ENCODE measurements around the gene CUEDC2.

The CUEDC2 gene

DNA sequence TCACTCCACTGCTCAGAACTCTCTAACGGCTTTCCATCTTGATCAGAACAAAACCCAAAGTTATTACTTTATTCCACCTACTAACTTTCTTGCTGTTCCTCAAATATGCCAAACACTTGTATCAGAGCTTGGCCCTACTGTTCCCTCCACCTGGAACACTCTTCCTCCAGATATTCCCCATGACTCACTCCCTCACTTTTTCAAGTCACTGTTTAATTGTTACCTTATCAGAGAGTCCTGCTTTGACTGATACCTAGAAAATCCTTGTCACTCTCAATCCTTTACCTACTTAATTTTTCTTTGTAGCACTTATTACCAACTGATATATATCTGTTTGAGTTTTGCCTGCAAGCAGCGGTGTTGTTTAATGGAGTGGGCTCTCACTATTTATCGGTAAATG, 42.5 kb downstream of the CUEDC2 start:
- Histone ChIP-seq H3K9me3 (no peaks in the 10 kb centered on the region), H3K4me3 (no peak overlapping the region), H3K36me3 (no peaks in the 10 kb centered on the region), H3K27ac (no peak overlapping the region), H3K27me3 (no peaks in the 10 kb centered on the region), H3K4me1 (peaks cover 0 to 17% (median 11%) of the 10 kb centered on the region in 4 donors)
- intact Hi-C loops (cut with DNase I; ENCODE audit: low total_unique reads) = no loop called here
- TF ChIP-seq, protein P1, sequence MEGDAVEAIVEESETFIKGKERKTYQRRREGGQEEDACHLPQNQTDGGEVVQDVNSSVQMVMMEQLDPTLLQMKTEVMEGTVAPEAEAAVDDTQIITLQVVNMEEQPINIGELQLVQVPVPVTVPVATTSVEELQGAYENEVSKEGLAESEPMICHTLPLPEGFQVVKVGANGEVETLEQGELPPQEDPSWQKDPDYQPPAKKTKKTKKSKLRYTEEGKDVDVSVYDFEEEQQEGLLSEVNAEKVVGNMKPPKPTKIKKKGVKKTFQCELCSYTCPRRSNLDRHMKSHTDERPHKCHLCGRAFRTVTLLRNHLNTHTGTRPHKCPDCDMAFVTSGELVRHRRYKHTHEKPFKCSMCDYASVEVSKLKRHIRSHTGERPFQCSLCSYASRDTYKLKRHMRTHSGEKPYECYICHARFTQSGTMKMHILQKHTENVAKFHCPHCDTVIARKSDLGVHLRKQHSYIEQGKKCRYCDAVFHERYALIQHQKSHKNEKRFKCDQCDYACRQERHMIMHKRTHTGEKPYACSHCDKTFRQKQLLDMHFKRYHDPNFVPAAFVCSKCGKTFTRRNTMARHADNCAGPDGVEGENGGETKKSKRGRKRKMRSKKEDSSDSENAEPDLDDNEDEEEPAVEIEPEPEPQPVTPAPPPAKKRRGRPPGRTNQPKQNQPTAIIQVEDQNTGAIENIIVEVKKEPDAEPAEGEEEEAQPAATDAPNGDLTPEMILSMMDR (IDR thresholded peaks at IDR 0.05) = no peak
- DNase-seq = no peak

DNA sequence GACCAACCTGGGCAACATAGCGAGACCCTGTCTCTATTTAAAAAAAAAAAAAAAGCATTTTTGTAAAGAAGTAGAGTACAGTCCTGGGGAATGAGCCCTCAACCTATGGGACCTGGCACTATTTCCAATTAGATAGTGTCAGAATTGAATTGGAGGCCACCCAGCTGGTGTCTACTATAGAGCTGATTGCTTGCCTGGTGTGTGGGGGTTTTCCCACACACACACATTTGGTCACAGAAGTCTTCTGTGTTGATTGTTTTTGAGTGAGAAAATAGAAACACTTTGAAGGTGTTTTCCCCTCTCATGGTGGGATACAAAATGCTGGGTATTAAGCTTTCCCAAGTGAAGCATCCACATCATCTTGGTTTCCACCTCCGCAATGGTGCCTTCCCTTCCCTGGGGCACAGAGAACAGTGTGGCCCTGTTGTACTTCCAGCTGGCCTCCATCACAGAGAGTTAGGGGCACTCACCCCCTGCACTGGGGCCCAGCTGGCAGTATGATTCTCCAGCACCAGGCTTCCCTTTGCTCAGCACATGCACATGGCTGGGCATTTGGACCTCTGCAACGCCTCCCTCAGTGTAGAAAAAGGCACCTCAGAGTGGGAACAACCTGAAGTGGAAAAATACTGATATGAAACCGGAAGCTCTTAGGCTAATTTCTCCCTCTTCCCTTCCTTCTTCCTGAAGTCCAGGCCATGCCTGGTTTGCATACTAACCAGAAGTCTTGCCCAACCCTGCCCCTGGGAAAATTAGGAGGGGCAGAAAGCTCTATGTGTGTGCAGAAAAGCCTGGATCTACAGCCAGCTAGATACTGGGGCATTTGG, 47.6 kb downstream of the CUEDC2 start:
- Histone ChIP-seq H3K9me3 (no peaks in the 10 kb centered on the region), H3K4me1 (peaks cover 0 to 11% (median 4%) of the 10 kb centered on the region in 4 donors), H3K4me3 (no peak overlapping the region), H3K27ac (no peak overlapping the region), H3K27me3 (no peaks in the 10 kb centered on the region), H3K36me3 (peaks cover 23 to 38% (median 32%) of the 10 kb centered on the region in 3 donors)
- peak in 1 of 2 donors; percentile 61 for DNase-seq
- TF ChIP-seq, protein P1 (IDR thresholded peaks at IDR 0.05) = no peak
- intact Hi-C loops (cut with DNase I; ENCODE audit: low total_unique reads) = no loop called here

DNA sequence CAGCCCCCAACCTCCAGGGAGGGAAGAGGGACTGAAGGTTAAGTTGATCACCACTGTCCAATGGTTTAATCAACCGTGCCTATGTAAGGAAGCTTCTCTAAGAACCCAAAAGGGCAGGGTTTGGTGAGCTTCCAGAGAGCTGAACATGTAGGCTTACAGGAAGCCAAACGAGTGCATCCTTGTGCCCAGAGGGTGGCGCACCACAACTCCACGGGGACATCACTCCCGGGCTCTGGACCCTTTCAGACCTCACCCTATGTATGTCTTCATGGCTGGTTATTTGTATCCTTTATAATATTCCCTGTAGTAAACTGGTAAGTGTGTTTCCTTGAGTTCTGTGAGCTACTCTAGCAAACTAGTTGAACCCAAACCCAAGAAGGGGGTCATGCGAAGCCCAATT, 48.3 kb downstream of the CUEDC2 start:
- Histone ChIP-seq H3K36me3 (peaks cover 30 to 45% (median 40%) of the 10 kb centered on the region in 3 donors), H3K27ac (no peak overlapping the region), H3K4me3 (no peak overlapping the region), H3K9me3 (no peaks in the 10 kb centered on the region), H3K4me1 (peaks cover 0 to 11% (median 4%) of the 10 kb centered on the region in 4 donors), H3K27me3 (no peaks in the 10 kb centered on the region)
- TF ChIP-seq, protein P1 (IDR thresholded peaks at IDR 0.05) = no peak
- no peak for DNase-seq
- intact Hi-C loops (cut with DNase I; ENCODE audit: low total_unique reads) = no loop called here

DNA sequence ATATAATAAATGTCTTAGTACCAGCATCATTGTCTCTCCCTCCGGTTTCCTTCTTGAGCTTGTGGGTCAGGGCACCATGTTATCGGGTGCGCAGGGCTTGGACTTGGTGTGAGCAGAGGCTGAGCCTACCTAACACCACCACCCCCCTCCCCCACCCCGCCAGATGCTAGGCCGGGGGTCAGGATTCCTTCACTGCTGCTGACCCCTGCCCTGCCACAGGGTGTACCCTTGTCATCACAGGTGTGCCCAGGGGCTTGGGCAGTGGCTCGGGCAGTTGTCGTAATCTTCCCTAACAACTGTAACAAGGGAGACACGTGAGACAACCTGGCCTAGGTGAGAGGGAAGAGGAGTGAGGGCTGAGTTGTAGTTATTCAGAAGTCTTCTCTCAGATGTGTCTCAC, 49.5 kb downstream of the CUEDC2 start:
- Histone ChIP-seq H3K4me1 (peaks cover 0 to 11% (median 4%) of the 10 kb centered on the region in 4 donors), H3K36me3 (peaks cover 41 to 57% (median 52%) of the 10 kb centered on the region in 3 donors), H3K9me3 (no peaks in the 10 kb centered on the region), H3K27ac (no peak overlapping the region), H3K27me3 (no peaks in the 10 kb centered on the region), H3K4me3 (no peak overlapping the region)
- TF ChIP-seq, protein P1 (IDR thresholded peaks at IDR 0.05) = no peak
- intact Hi-C loops (cut with DNase I; ENCODE audit: low total_unique reads) = no loop called here
- DNase-seq = no peak

DNA sequence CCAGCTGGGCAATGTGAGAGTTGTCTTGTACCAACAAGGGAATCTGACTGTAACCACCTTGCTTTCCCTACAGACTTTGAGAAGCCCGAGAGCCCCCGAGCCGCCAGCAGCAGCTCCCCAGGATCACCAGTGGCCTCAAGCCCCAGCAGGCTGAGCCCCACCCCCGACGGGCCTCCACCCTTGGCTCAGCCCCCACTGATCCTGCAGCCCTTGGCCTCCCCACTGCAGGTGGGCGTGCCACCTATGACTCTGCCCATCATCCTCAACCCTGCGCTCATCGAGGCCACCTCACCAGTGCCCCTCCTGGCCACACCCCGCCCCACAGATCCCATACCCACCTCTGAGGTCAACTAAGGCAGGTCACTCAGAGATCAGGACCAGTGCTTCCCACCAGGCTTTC, 50.4 kb downstream of the CUEDC2 start:
- Histone ChIP-seq H3K36me3 (peaks cover 45 to 66% (median 58%) of the 10 kb centered on the region in 3 donors), H3K9me3 (no peaks in the 10 kb centered on the region), H3K4me3 (no peak overlapping the region), H3K27me3 (no peaks in the 10 kb centered on the region), H3K27ac (no peak overlapping the region), H3K4me1 (peaks cover 0 to 11% (median 4%) of the 10 kb centered on the region in 4 donors)
- intact Hi-C loops (cut with DNase I; ENCODE audit: low total_unique reads) = no loop called here
- TF ChIP-seq, protein P1 (IDR thresholded peaks at IDR 0.05) = no peak
- DNase-seq = no peak

Data from tibial artery (tissue), 4 donors.